ENCODE measurements around the gene GLI3. TPM values are rescaled to one million over a fixed set of nuclear protein-coding genes. Genes with fewer than 3 reads are reported as not detected.

The GLI3 gene
- total and polyA plus RNA-seq, 2 donors (not counting 1 experiment from before 2014, with no cell fraction given) = 6.4 to 6.5 TPM

GRCh38 chr7:41916450-41916927 is 320.5 kb downstream of the GLI3 start:
- peaks cover 35% of the 10 kb centered on the region for H3K4me1 ChIP-seq (ENCODE audit: control insufficient read depth, extremely low read depth, insufficient read depth, low read length)
- H3K36me3 ChIP-seq (ENCODE audit: control insufficient read depth, insufficient read depth, low read length) = no peaks in the 10 kb centered on the region
- DNase-seq (ENCODE audit: low read depth in 2 of 2) = peak; percentile 99
- peak overlapping the region; percentile 72 for H3K4me2 ChIP-seq (ENCODE audit: extremely low read depth, insufficient read depth, low read length)
- no peak for TF ChIP-seq EZH2 (IDR thresholded peaks at IDR 0.05; ENCODE audit: low read length, missing control alignments)
- TF ChIP-seq CTCF (conservative IDR thresholded peaks at IDR 0.05 in 1 of 2, IDR thresholded peaks at IDR 0.05 in 1 of 2; ENCODE audit: low read depth in 1 of 2, low read length in 2 of 2) = no peak
- peak overlapping the region; percentile 80 for H3K27ac ChIP-seq (ENCODE audit: insufficient read depth, low read length)
- no peaks in the 10 kb centered on the region for H3K9me3 ChIP-seq (ENCODE audit: control insufficient read depth, insufficient read depth, low read depth, low read length)
- H4K20me1 ChIP-seq (ENCODE audit: control insufficient read depth, extremely low read depth, insufficient read depth, low read length) = no peaks in the 10 kb centered on the region
- no peak overlapping the region for H3K4me3 ChIP-seq (replicated peaks in 1 of 4; ENCODE audit: control extremely low read depth in 1 of 4, insufficient read depth in 1 of 4, low read depth in 3 of 4, low read length in 4 of 4)
- no peaks in the 10 kb centered on the region for H3K27me3 ChIP-seq (ENCODE audit: control insufficient read depth, insufficient read depth, low read length)
- H3K9ac ChIP-seq (ENCODE audit: insufficient read depth, low read length) = no peak overlapping the region
- H3K79me2 ChIP-seq (ENCODE audit: control insufficient read depth, insufficient read depth, low read length) = no peaks in the 10 kb centered on the region
- no peak overlapping the region for H2AFZ ChIP-seq (ENCODE audit: low read length)

- Histone ChIP-seq H2AFZ (ENCODE audit: low read length) (no peak overlapping the region), H3K4me3 (replicated peaks in 1 of 4; ENCODE audit: control extremely low read depth in 1 of 4, insufficient read depth in 1 of 4, low read depth in 3 of 4, low read length in 4 of 4) (no peak overlapping the region), H3K36me3 (ENCODE audit: control insufficient read depth, insufficient read depth, low read length) (no peaks in the 10 kb centered on the region), H3K9ac (ENCODE audit: insufficient read depth, low read length) (peak overlapping the region; percentile 27), H4K20me1 (ENCODE audit: control insufficient read depth, extremely low read depth, insufficient read depth, low read length) (no peaks in the 10 kb centered on the region), H3K27me3 (ENCODE audit: control insufficient read depth, insufficient read depth, low read length) (no peaks in the 10 kb centered on the region), H3K27ac (ENCODE audit: insufficient read depth, low read length) (peak overlapping the region; percentile 80), H3K79me2 (ENCODE audit: control insufficient read depth, insufficient read depth, low read length) (no peaks in the 10 kb centered on the region), H3K9me3 (ENCODE audit: control insufficient read depth, insufficient read depth, low read depth, low read length) (no peaks in the 10 kb centered on the region), H3K4me1 (ENCODE audit: control insufficient read depth, extremely low read depth, insufficient read depth, low read length) (peaks cover 35% of the 10 kb centered on the region), H3K4me2 (ENCODE audit: extremely low read depth, insufficient read depth, low read length) (no peak overlapping the region)
- TF ChIP-seq EZH2 (IDR thresholded peaks at IDR 0.05; ENCODE audit: low read length, missing control alignments) = no peak
- peak in 1 of 2 donors; percentile 36 for DNase-seq (ENCODE audit: low read depth in 2 of 2)
Measured at GRCh38 chr7:41915871-41916270, 321.1 kb downstream of the GLI3 start.

GRCh38 chr7:41912851-41913567 is 324.0 kb downstream of the GLI3 start:
- no peaks in the 10 kb centered on the region for H3K27me3 ChIP-seq (ENCODE audit: control insufficient read depth, insufficient read depth, low read length)

More at GRCh38 chr7:41912851-41913567, 324.0 kb downstream of the GLI3 start:
- Histone ChIP-seq H3K27ac (ENCODE audit: insufficient read depth, low read length) (peak overlapping the region; percentile 84), H3K79me2 (ENCODE audit: control insufficient read depth, insufficient read depth, low read length) (no peaks in the 10 kb centered on the region), H3K36me3 (ENCODE audit: control insufficient read depth, insufficient read depth, low read length) (no peaks in the 10 kb centered on the region), H4K20me1 (ENCODE audit: control insufficient read depth, extremely low read depth, insufficient read depth, low read length) (no peaks in the 10 kb centered on the region), H3K4me1 (ENCODE audit: control insufficient read depth, extremely low read depth, insufficient read depth, low read length) (peaks cover 28% of the 10 kb centered on the region), H3K4me2 (ENCODE audit: extremely low read depth, insufficient read depth, low read length) (peak overlapping the region; percentile 30), H2AFZ (ENCODE audit: low read length) (no peak overlapping the region), H3K4me3 (replicated peaks in 1 of 4; ENCODE audit: control extremely low read depth in 1 of 4, insufficient read depth in 1 of 4, low read depth in 3 of 4, low read length in 4 of 4) (no peak overlapping the region), H3K9me3 (ENCODE audit: control insufficient read depth, insufficient read depth, low read depth, low read length) (no peaks in the 10 kb centered on the region), H3K9ac (ENCODE audit: insufficient read depth, low read length) (no peak overlapping the region)
- TF ChIP-seq EZH2 (IDR thresholded peaks at IDR 0.05; ENCODE audit: low read length, missing control alignments) = no peak
- no peak for TF ChIP-seq CTCF (conservative IDR thresholded peaks at IDR 0.05 in 1 of 2, IDR thresholded peaks at IDR 0.05 in 1 of 2; ENCODE audit: low read depth in 1 of 2, low read length in 2 of 2)
- peak in 1 of 2 donors; percentile 51 for DNase-seq (ENCODE audit: low read depth in 2 of 2)

Data from fibroblast of lung (primary cell).